GM19193 (cell line): ENCODE results near the gene TMEM131L.

Experiments
- POLR2A ChIP-seq: IDR thresholded peaks from 4 replicates; pipeline ENCODE4 v1.6.1; 2011; ENCODE audit not compliant: insufficient read depth, insufficient read length; ENCODE audit errors: extremely low read depth

Gene TMEM131L

GRCh38 chr4:153555730-153556434 lies 89.7 kb downstream of the TMEM131L start:
- TF ChIP-seq POLR2A, result no peak

GRCh38 chr4:153556435-153556815 lies 90.3 kb downstream of the TMEM131L start:
- no peak for TF ChIP-seq POLR2A

- TF ChIP-seq POLR2A, result no peak
Observed at GRCh38 chr4:153560908-153561307, 94.7 kb downstream of the TMEM131L start.

- no peak for TF ChIP-seq POLR2A
Observed at GRCh38 chr4:153564630-153565525, 98.7 kb downstream of the TMEM131L start.

- no peak for TF ChIP-seq POLR2A
Observed at GRCh38 chr4:153566631-153567150, 100.5 kb downstream of the TMEM131L start.

GRCh38 chr4:153570228-153570973 lies 104.2 kb downstream of the TMEM131L start:
- no peak for TF ChIP-seq POLR2A

- no peak for TF ChIP-seq POLR2A
Observed at GRCh38 chr4:153571006-153571545, 104.9 kb downstream of the TMEM131L start.

- no peak for TF ChIP-seq POLR2A
Observed at GRCh38 chr4:153572609-153573008, 106.4 kb downstream of the TMEM131L start.

GRCh38 chr4:153573221-153573620 lies 107.1 kb downstream of the TMEM131L start:
- TF ChIP-seq POLR2A, result no peak

GRCh38 chr4:153573881-153574802 lies 108.0 kb downstream of the TMEM131L start:
- TF ChIP-seq POLR2A, result no peak

- TF ChIP-seq POLR2A, result no peak
Observed at GRCh38 chr4:153576443-153576774, 110.2 kb downstream of the TMEM131L start.

- no peak for TF ChIP-seq POLR2A
Observed at GRCh38 chr4:153577053-153577452, 110.9 kb downstream of the TMEM131L start.

- no peak for TF ChIP-seq POLR2A
Observed at GRCh38 chr4:153579410-153579809, 113.2 kb downstream of the TMEM131L start.

- no peak for TF ChIP-seq POLR2A
Observed at GRCh38 chr4:153579872-153580271, 113.7 kb downstream of the TMEM131L start.
